ENCODE measurements around the gene SUPT5H.
A peak's percentile ranks its signal among the peaks of the same experiment; 100 is the strongest.
"Not testable (repeated sequence)": the region's sequence is repeated elsewhere in the genome, so short reads cannot be mapped to it uniquely, and the experiment has no call there.

The SUPT5H gene

DNA sequence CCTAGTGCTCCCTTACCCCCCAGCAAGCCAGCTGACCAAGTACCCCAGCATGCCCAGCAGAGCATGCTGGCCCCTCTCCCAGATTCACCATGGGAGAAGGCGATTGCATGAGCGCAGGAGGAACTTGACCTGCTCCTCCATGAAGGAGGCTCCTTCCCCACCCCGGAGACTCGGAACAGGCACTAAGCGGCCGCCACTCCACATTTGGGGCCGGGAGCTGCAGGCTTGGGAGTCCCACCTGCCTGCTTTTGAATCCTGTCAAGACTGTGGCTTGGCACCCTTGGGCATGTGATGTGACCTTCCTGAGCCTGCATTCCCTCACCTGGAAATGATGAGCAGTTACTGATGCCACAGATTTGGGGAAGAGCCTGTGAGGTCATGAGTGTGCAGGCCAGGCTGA lies 22.6 kb downstream of the SUPT5H start:
- no peak for DNase-seq (ENCODE audit: low read depth)

DNA sequence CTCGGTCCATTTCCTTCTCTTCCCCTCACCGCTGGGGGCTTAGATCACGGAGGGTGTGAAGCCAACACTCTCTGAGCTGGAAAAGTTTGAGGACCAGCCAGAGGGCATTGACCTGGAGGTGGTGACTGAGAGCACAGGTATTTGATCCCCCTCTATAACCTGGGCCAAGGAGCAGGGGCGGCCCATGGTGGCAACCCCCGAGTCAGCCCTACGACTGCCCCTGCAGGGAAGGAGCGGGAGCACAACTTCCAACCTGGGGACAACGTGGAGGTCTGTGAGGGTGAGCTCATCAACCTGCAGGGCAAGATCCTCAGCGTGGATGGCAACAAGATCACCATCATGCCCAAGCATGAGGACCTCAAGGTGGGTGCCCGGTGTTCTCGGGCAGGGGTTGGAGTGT lies 23.7 kb downstream of the SUPT5H start:
- DNase-seq (ENCODE audit: low read depth) = no peak

DNA sequence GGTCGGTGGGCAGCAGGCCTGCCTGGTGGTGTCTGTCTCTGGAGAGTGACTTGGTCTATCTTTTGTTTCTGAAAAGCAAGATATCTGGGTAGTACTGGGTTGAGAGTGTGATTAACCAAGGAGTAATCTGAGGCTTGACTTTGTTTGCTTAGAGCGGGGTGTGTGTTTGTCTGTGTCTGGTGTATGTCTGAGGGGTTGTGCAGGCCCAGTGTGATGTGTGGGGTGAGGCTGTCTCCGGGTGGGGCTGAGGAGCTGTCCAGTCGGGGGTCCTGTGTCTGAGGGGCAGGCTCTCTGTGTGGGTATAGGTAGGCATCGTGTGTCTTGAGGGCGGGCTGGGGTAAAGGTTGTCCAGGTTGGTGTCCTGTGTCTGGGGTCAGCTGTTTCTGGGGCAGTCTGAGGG lies 24.2 kb downstream of the SUPT5H start:
- DNase-seq (ENCODE audit: low read depth) = no peak

DNA sequence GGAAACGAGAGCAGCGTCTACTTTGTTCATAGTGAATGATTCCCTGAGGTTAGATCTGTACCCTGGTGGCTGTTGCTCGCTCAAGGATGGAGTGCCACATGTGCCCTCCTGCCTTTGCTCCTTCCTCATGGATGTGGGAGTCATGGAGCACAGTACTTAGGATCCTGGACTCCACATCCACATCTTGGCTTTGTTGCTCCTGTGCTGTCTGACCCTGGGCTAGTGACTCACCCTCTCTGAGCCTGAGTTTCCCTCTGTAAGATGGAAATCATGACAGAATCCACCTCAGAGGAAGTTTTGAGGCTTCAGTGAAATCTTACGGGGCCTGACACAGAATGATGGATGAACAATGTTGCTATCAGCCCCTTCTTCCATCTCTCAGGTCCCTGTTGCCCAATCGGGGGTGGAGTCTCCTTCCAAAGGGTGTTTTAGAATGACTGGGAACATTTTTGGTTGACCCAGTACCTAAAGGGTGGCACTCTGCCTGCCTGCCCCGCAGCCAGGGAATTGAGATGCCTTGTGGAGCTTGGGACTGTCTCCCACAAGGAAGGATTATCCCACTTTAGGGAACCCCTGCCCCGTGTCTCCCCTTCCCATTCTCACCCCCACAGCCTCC lies 25.4 kb downstream of the SUPT5H start:
- no peak for DNase-seq (ENCODE audit: low read depth)

DNA sequence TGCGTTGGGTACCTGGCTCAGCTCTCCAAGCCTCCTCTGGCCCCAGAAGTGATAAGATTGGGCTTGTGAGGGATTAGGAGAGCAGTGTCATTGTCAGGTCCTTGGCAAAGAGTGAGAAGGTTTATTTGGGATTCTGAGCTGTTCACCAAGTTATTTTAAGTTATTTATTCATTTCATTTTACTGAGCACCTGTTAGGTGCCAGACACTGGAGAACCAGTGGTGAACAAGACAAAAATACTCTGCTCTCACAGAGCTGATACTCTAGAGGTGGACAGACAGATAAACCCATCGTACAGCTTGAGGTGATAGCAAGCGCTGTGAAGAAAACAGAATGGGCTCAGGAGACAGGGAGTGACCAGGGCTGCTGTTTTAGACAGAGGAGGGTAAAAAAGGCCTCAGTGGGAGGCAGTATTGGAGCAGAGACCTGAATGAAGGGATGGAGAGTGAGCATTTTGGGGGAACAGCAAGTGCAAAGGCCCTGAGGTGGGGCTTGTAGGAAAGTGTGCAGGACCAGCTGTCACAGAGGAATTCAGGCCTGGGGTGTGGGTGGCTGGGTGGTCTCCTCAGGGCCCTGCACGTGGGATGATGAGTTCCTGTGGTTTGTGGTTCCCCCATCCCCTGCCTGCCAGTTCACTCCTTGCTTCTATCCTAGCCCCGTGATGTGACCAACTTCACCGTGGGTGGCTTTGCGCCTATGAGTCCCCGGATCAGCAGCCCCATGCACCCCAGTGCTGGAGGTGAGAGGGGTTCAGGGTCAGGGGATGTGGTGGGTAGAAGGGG lies 26.6 kb downstream of the SUPT5H start:
- no peak for DNase-seq (ENCODE audit: low read depth)

DNA sequence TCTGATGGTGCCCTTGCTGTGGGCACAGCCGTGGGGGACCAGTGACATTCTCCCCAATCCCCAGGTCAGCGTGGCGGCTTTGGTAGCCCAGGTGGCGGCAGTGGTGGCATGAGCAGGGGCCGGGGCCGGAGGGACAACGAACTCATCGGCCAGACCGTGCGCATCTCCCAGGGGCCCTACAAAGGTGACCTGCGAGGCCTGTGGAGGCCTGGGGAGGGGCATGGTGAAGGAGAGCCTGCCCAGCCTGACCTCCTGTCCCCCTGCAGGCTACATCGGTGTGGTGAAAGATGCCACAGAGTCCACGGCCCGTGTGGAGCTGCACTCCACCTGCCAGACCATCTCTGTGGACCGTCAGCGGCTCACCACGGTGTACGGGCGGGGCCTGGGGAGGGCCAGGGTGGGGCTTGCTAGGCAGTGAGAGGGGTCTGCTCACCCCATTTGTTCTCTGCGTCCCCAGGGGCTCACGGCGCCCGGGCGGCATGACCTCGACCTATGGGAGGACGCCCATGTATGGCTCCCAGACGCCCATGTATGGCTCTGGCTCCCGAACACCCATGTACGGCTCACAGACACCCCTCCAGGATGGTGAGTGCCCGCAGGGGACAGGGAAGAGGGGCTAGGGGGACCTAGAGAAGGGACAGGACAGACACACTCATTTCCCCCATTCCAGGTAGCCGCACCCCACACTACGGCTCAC lies 27.5 kb downstream of the SUPT5H start:
- no peak for DNase-seq (ENCODE audit: low read depth)

DNA sequence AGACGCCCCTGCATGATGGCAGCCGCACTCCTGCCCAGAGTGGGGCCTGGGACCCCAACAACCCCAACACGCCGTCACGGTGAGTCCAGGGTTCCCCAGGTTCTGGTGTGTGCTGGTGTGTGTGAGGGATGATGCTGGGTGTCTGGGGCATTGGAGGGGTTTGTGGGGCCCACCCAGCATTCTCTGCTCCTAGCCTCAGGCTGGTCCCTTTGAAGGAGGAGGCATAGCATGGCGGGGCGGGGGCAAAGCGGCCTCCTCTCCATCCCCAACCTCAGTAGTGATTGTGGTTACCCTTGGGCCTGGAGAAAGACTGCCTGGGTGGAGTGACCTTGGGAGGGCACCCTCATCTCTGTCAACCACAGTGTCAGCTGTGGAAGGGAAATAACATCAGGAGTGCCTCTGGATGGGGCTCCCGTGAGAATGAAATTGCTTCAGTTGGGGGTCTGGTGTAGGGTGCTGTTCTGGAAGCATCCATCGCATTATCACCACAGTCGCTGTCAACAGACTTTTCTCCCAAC lies 28.1 kb downstream of the SUPT5H start:
- no peak for DNase-seq (ENCODE audit: low read depth)

DNA sequence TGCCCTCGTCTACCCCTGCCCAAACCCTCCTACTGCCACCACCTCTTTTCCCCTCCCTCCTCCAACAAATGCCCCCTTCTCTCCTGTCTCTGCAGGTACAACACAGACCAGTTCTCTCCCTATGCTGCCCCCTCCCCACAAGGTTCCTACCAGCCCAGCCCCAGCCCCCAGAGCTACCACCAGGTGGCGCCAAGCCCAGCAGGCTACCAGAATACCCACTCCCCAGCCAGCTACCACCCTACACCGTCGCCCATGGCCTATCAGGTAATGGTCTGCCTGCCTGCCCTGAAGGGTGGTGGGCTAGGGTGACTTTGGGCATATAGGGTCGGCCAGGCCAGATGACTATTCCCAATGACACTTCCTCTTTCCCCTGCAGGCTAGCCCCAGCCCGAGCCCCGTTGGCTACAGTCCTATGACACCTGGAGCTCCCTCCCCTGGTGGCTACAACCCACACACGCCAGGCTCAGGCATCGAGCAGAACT lies 28.8 kb downstream of the SUPT5H start:
- peak; percentile 50 for DNase-seq (ENCODE audit: low read depth)

DNA sequence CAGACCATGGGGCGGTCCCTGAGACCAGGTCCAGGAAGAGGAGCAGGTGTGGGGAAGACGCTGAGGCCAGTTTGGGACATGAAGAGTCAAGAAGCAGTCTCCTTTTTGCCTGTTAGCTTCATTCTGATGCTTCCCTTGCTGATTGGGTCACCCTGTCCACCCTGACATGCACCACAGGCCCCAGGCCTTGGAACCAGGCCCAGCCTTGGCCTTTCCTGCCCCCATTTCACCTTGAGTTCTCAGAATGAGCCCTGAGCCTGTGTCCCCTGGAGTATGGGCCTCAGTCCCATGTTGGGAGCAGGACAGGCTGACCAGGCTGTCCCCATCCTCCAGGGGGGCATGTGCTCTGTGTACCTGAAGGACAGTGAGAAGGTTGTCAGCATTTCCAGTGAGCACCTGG lies 30.4 kb downstream of the SUPT5H start:
- no peak for DNase-seq (ENCODE audit: low read depth)

DNA sequence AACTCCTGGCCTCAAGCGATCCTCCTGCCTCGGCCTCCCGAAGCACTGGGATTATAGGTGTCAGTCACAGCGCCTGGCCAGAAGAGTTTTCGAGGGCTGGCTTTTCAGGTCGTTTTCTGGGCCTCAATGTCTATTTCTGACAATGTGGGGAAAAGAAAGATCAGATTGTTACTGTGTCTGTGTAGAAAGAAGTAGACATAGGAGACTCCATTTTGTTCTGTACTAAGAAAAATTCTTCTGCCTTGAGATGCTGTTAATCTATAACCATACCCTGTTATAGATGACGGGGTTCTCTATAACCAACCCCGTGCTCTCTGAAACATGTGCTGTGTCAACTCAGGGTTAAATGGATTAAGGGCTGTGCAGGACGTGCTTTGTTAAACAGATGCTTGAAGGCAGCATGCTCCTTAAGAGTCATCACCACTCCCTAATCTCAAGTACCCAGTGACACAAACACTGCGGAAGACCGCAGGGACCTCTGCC lies 34.0 kb downstream of the SUPT5H start:
- DNase-seq (ENCODE audit: low read depth) = not testable (repeated sequence)

DNA sequence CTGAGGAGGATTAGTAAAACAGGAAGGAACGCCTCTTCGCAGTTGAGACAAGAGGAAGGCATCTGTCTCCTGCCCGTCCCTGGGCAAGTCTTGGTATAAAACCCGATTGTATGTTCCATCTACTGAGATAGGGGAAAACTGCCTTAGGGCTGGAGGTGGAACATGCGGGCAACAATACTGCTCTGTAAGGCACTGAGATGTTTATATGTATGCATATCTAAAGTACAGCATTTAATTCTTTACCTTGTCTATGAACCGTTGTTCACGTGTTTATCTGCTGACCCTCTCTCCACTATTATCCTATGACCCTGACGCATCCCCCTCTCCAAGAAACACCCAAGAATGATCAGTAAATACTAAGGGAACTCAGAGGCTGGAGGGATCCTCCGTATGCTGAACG lies 34.5 kb downstream of the SUPT5H start:
- no peak for DNase-seq (ENCODE audit: low read depth)

DNA sequence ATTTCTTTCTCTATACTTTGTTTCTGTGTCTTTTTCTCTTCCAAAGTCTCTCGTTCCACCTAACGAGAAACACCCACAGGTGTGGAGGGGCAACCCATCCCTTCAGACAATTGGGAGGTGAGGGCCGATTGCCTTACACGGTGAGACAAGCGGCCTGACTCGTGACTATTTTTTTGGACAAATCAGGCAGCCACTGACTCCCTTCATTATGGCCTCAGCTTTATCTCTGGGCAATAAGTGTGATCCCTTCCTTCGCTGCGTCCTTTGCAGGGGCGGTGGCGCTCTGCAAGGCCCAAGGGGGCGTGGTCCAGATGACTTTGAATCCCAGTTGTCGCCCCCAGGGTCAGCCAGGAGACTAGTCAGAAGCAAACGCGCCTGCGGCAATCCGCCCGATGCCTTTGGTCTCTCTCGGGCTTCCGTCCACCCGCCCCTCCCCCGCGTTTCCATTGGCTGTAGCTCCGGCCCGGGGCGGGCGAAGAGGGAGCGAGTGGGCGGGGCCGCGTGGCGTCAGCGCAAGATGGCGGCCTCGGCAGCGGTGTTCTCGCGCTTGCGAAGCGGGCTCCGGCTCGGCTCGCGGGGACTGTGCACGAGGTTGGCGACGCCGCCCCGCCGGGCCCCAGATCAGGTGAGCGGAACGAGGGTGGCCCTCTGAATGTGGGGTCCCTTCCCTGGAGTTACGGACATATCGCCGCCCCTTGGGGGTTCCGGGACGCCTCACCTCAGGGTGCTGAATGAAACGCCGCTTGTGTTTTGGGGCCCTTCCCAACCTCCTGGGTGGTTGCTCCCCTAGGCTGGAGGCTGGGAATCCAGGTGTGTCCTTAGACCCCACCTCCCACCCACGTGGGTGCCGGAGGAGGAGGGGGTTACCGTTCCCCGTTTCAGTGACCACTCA lies 35.2 kb downstream of the SUPT5H start, which contains the start of gene TIMM50:
TIMM50 (plus strand) TSS at position 502 of the 892 bp plus-strand sequence; CDS start at position 518, 16 bp downstream.
- peak; percentile 98 for DNase-seq (ENCODE audit: low read depth)

DNA sequence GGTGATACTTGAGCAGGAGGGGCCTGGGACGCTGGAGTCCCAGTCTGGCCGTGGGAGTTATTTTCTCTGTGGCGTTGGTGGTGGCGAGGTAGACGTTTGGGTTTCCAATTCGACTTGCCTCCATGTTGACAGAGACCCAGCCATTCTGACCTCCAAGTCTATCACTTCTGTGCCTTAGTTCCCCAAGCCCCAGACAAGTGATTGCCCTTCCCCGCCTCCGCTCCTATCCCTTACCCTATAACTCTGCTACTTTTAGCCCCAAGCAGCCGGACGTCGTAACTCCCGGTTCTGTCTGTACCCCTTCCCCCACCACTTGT lies 35.8 kb downstream of the SUPT5H start:
- no peak for DNase-seq (ENCODE audit: low read depth)

DNA sequence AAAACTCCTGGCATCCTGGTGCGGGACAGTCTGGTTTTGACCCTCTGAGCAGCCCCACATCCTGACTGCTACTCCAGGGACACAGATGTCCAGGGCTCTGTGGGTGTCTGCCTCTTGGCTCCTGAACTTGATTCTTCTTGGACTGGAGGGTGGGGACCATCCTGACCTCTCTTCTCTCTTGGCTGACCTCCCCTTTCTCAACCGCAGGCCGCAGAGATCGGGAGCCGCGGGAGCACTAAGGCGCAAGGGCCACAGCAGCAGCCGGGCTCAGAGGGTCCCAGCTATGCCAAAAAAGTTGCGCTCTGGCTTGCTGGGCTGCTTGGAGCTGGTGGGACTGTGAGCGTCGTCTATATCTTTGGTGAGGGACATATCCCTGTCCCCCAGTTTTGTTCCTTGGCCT lies 36.3 kb downstream of the SUPT5H start:
- no peak for DNase-seq (ENCODE audit: low read depth)

DNA sequence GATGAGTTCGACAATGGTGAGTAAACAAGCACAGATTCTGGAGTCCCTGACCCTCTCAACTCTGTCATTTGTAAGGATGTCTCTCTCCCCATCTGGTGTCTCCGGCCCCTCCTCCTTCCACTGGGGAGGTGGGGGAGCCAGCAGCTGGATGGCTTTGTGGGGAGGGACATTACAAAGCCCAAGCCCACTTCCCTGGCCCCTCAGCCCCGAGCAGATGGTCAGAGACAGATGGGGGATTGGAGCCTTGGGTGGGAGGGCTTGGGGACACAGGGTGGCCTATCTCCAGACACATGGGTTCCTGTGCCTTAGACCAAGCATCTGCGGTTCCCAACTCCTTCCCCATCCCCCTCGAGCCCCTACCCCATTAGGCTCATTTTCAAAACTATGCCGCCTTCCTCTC lies 37.8 kb downstream of the SUPT5H start:
- DNase-seq (ENCODE audit: low read depth) = no peak

DNA sequence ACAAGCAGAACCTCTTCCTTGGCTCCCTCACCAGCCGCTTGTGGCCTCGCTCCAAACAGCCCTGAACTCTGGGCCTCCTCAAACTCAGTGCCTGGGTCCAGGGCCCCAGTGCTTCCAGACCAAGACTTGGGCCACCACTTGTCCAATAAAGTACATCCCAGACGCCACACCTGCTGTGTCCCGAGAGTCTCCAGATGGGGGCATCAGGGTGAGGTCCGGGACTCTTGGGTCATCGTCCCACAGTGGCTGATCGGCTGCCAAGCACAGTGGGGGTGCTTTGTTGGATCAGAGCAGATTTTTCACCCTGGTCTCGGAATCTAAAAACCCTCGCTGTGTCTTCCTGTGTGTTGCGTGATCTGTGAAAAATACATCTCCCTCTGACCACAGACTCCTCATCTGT lies 44.4 kb downstream of the SUPT5H start:
- DNase-seq (ENCODE audit: low read depth) = no peak

DNA sequence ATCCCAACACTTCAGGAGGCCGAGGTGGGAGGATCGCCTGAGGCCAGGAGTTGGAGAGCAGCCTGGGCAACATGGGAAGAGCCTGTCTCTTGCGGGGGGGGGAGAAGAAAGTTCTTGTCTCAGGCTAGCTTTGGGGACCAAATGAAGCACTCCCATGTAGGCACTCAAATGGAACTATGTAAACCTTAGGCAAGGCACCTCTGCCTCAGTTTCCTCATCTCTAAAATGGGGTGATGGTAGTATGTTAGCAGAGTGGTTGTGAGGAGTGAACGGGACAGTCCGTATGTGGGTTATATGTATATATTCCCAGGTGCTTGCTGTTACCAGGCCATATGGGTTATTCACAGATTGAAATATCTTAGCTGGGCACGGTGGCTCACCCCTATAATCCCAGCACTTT lies 46.8 kb downstream of the SUPT5H start:
- DNase-seq (ENCODE audit: low read depth) = no peak

DNA sequence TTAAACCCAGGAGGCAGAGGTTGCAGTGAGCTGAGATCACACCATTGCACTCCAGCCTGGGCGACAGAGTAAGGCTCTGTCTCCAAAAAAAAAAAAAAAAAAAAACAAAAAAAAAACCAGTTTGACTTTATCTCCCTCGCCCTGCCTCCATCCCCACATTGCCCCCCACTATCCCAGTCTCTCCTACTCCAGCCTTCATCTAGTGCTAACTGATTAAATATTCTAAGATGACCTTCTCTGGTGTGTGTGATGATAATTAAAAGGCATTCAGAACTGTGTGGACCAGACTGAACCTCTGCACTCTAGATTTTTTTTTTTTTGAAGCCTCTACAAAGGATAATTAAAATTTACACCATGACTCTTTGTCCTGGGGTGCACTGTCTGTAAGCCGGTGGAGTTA lies 47.4 kb downstream of the SUPT5H start:
- DNase-seq (ENCODE audit: low read depth) = no peak

DNA sequence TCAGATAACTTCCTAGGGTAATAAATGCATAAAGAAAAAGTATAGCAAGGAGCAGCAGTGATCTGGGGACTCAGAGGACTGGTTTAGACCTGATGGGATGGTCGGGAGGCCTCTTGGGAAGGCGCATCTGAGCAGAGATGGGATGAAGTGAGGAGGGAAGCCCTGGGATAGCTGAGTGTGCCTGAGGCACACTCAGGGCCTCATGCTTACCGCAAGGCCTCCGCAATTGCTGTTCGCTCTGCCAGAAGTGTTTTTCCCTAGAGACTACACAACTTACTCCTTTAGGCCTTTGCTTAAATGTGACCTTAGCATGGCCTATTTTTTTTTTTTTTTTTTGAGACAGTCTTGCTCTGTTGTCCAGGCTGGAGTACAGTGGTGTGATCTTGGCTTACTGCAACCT lies 49.3 kb downstream of the SUPT5H start:
- DNase-seq (ENCODE audit: low read depth) = no peak

DNA sequence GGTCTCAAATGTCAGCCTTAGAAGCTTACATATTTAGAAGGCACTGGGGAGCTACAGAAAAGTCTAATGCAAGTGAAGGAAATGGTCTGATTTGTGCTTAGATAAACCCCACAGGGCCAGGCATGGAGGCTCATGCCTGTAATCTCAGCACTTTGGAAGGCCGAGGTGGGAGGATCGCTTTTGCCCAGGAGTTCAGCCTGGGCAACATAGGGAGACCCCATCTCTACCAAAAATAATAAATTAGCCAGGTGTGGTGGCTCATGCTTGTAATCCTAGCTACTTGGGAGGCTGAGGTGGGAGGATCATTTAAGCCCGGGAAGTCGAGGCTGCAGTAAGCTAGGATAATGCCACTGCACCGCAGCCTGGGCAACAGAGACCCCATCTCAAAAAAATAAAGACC lies 50.7 kb downstream of the SUPT5H start:
- DNase-seq (ENCODE audit: low read depth) = no peak

DNA sequence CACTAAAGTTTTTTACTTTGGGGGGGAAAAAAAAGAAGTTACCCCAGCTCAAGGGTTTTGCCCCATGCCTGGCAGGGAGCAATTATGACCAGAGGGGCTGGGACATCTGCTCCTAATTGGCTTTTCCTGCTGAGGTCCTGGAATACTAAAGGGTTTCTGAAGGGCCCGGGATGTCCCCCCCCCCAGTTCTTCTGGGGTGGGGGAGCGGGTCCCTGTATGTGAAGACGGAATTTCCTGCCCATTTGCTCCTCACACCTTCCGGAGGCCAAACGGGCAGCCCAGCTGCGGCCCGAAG lies 52.3 kb downstream of the SUPT5H start:
- DNase-seq (ENCODE audit: low read depth) = no peak

Data from stimulated activated CD8-positive, alpha-beta memory T cell treated with anti-CD3 and anti-CD28 coated beads, Interleukin-15, amount 100 ng/mL, for 24 hours (primary cell).